ENCODE data around the gene MUL1. TPM values are rescaled to one million over a fixed set of nuclear protein-coding genes. Genes with fewer than 3 reads are reported as not detected.

MUL1 gene
- total and polyA plus RNA-seq, 9 of the 15 experiments (the other 6 are each of a cell fraction or from before 2014, with no cell fraction given): 10.4 to 32.9 (median 19.3) TPM

DNA sequence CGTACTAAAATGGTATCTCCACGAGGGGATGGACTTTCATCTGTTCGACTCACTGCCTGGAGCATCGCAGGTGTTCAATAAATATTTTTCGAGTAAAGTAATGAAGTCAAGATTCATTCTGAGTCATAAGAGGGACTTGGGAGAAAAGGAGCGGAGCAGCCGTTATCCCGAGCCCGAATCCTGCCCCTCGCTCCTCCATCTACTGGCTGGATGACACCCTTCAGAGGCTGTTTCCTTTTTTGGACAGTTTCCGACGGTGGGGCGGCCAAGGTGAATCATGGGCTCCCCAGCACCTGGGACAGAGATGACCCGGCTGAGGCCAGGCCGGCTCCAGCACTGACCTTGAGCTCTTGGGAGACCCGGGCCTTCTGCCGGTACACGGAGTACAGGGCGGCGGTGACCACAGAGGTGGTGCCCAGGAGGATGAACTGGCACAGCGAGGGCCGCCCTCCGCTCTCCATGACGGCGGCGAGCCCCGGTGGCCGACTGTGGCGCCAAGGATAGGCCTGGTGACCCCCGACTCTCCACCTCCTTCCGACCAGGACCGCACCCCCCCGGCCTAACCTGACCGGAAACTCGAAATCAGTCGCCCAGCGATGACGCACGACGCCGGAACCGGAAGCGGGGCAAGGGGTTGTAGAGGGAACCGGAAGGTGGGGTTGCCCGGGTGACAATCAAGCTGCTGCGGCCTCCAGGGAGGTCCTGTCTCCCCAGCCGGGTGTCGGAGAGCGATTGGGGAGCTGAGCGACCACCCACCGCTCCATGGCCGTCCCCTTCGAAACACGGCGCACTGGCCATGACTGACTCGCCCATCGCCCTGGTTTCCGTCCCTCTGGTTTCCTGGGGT lies at the start of gene MUL1 (continued):
- no peak for TF ChIP-seq RBM39 (optimal IDR thresholded peaks at IDR 0.05; ENCODE audit: low read depth, low read length)
- peak; percentile 97 for TF ChIP-seq CREB1 (IDR thresholded peaks at IDR 0.05)
- peak; percentile 97 for TF ChIP-seq CREB1 (CRISPR knock-in tag; IDR thresholded peaks at IDR 0.05)
- TF ChIP-seq, protein P1, sequence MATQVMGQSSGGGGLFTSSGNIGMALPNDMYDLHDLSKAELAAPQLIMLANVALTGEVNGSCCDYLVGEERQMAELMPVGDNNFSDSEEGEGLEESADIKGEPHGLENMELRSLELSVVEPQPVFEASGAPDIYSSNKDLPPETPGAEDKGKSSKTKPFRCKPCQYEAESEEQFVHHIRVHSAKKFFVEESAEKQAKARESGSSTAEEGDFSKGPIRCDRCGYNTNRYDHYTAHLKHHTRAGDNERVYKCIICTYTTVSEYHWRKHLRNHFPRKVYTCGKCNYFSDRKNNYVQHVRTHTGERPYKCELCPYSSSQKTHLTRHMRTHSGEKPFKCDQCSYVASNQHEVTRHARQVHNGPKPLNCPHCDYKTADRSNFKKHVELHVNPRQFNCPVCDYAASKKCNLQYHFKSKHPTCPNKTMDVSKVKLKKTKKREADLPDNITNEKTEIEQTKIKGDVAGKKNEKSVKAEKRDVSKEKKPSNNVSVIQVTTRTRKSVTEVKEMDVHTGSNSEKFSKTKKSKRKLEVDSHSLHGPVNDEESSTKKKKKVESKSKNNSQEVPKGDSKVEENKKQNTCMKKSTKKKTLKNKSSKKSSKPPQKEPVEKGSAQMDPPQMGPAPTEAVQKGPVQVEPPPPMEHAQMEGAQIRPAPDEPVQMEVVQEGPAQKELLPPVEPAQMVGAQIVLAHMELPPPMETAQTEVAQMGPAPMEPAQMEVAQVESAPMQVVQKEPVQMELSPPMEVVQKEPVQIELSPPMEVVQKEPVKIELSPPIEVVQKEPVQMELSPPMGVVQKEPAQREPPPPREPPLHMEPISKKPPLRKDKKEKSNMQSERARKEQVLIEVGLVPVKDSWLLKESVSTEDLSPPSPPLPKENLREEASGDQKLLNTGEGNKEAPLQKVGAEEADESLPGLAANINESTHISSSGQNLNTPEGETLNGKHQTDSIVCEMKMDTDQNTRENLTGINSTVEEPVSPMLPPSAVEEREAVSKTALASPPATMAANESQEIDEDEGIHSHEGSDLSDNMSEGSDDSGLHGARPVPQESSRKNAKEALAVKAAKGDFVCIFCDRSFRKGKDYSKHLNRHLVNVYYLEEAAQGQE (IDR thresholded peaks at IDR 0.05; ENCODE audit: borderline replicate concordance): peak; percentile 22; the same call in 1 of the 2 replicates
- TF ChIP-seq, protein P1 (CRISPR knock-in tag; IDR thresholded peaks at IDR 0.05; ENCODE audit: low read depth): 0 out of 2 replicates have a peak, but pooled peaks have one; percentile 53
- TF ChIP-seq ZZZ3 (IDR thresholded peaks at IDR 0.05): no peak; the same call in 1 of the 2 replicates
- TF ChIP-seq NFXL1 (CRISPR knock-in tag; IDR thresholded peaks at IDR 0.05): no peak
- TF ChIP-seq CBX3 (IDR thresholded peaks at IDR 0.05; ENCODE audit: borderline replicate concordance in 1 of 2, low read length in 2 of 2): peak in 1 of 2 experiments; percentile 87; a peak in 1 of 3 replicates
- peak; percentile 90 for TF ChIP-seq MXI1 (IDR thresholded peaks at IDR 0.05; ENCODE audit: low read depth, low read length)
- TF ChIP-seq, protein P2, sequence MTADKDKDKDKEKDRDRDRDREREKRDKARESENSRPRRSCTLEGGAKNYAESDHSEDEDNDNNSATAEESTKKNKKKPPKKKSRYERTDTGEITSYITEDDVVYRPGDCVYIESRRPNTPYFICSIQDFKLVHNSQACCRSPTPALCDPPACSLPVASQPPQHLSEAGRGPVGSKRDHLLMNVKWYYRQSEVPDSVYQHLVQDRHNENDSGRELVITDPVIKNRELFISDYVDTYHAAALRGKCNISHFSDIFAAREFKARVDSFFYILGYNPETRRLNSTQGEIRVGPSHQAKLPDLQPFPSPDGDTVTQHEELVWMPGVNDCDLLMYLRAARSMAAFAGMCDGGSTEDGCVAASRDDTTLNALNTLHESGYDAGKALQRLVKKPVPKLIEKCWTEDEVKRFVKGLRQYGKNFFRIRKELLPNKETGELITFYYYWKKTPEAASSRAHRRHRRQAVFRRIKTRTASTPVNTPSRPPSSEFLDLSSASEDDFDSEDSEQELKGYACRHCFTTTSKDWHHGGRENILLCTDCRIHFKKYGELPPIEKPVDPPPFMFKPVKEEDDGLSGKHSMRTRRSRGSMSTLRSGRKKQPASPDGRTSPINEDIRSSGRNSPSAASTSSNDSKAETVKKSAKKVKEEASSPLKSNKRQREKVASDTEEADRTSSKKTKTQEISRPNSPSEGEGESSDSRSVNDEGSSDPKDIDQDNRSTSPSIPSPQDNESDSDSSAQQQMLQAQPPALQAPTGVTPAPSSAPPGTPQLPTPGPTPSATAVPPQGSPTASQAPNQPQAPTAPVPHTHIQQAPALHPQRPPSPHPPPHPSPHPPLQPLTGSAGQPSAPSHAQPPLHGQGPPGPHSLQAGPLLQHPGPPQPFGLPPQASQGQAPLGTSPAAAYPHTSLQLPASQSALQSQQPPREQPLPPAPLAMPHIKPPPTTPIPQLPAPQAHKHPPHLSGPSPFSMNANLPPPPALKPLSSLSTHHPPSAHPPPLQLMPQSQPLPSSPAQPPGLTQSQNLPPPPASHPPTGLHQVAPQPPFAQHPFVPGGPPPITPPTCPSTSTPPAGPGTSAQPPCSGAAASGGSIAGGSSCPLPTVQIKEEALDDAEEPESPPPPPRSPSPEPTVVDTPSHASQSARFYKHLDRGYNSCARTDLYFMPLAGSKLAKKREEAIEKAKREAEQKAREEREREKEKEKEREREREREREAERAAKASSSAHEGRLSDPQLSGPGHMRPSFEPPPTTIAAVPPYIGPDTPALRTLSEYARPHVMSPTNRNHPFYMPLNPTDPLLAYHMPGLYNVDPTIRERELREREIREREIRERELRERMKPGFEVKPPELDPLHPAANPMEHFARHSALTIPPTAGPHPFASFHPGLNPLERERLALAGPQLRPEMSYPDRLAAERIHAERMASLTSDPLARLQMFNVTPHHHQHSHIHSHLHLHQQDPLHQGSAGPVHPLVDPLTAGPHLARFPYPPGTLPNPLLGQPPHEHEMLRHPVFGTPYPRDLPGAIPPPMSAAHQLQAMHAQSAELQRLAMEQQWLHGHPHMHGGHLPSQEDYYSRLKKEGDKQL (CRISPR knock-in tag; IDR thresholded peaks at IDR 0.05; ENCODE audit: borderline replicate concordance): no peak
- TF ChIP-seq SIN3A (IDR thresholded peaks at IDR 0.05; ENCODE audit: borderline replicate concordance in 2 of 2, control insufficient read depth in 1 of 2, low read depth in 2 of 2, low read length in 2 of 2): peak; percentile 91 to 93; a peak in 2 of 4 replicates
- peak in 1 of 3 experiments; percentile 18 for TF ChIP-seq YY1 (IDR thresholded peaks at IDR 0.05; ENCODE audit: borderline replicate concordance in 1 of 3, control insufficient read depth in 1 of 3, extremely low read depth in 1 of 3, insufficient read depth in 3 of 3, insufficient read length in 1 of 3, insufficient replicate concordance in 2 of 3, low read depth in 1 of 3, low read length in 2 of 3)
